Measurements from ENCODE around the gene FAS.

FAS gene

DNA sequence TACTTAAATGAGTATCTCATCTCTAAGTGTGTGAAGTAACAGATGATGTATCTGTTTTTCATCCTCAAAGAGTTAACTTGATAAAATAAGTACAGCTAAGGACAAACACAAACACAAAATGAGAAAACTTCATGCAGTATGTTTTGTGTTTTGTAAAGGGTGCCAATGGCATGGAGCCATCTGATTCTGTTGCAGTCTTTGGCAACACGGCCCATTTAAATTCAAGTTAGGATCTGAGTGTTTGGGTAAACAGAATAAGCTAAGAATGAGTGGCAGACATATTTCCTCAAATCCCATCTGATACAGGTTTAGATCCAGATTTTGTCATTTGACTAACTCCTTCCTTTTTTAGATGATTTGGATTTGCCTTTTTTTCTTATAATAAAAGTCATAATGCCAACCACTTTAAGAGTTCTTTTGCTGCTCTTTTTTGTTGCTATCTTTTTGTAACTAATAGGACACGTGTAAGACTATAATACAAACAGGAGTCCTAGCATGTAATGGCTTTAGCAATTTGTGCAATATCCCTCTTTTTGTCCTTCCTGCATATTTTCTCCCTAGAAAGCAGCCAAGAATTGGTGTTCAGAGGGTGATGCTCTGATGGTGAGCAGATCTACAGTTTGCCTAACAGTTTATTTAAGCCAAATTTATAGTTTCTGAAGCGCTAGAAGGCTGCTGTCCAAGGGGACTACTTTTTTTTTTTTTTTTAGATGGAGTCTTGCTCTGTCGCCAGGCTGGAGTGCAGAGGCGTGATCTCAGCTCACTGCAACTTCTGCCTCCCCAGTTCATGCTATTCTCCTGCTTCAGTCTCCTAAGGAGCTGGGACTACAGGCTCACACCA lies 19.2 kb upstream of the FAS start:
- DNase-seq = no peak

- no peak for DNase-seq
These were observed 16.6 kb upstream of the FAS start for GRCh38 chr10:88974012-88974411.

DNA sequence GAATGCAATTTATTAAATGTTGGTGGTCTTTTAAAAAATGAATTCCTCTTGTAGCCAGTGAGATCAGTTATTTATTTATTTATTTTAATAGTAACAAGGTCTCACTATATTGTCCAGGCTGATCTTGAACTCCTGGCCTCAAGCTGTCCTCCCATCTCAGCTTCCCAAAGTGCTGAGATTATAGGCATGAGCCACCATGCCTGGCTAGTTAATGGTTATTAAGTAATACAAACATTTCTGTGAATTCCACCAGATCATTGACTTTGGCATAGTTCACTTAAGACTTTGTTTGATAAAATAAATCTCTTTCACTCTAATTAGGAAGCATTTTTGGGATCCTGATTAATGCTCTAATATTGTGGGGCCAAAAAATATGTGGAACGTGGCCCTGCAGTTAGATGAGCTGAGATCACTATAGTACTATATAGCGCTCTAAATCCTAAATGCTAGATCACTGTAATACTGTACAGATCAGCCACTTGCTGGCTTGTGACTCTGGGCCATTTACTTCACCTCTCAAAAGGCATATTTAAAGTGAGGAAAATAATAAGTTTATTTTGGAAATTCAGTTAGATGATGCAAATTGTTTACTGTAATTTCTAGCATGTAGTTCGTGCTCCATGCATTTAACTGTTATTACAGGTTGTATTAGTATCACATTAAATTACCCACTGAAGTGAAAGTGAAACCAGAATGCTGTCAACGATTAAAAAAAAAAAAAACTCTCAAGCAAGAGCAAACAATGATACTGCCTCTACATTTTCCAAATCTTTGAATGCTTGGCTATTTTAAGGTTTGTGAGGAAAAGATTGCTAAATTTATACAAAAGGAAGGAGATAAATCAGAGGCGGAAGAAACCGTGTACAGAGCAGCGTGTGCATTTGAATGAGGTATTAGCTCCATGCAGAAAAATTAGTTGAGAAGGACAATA lies 15.9 kb upstream of the FAS start:
- no peak for DNase-seq

DNA sequence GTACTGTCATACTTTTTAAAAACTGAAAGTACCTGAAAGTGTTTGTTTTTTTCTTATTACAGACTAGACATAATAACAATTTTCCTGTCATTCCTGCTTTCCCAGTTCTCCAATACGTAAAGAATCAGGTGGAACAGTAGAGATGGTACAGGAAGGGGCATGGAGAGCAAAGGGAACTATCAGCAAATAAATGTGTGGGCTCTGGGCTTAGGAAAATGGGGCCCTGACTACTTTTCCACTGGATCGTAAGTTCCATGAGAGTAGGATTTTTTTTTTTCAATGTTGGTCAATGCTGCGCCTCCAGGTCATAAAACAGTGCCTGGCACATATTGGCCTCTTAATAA lies 15.2 kb upstream of the FAS start:
- DNase-seq = no peak

DNA sequence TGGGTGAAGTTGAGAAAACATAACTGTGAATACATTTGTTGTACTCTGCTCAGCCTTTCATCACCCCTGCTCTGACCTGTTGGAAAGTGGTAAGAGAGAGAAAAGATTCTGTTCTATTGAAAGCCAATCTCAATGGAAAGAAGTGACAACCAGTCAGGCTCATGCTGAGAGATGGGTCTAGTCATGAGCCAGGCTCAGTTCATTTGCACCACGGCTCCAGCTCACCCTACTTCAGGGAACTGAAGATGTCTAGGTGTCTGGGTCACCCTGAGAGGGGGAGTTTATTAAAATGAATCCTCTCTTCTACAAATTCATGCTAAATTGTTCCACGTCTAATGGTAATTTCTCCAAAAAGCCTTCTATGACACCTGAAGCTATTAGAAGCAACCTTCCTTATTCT lies 12.1 kb upstream of the FAS start:
- no peak for DNase-seq

GRCh38 chr10:88979153-88979562 lies 11.4 kb upstream of the FAS start:
- DNase-seq = no peak

GRCh38 chr10:88979603-88980002 lies 11.0 kb upstream of the FAS start:
- DNase-seq = no peak

DNA sequence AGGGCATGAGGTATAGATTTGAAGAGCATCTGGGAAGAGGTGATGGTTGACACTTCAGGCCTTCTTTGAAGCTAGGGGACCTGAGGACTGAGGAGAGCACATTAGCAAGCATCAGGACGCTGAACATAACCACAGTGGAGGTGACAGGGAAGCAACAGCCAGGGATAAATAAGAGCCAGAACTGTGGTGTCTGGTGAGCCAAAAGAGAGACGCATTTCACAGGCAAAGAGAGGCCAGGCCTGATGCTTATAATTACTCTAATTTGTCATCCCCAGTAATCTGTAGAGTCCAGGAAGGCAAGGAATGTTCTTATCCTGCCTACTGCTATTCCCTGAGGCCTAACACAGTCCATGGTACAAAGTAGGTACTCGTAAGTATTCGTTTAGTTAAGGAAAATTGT lies 10.4 kb upstream of the FAS start:
- DNase-seq = no peak

GRCh38 chr10:88980800-88981199 lies 9.8 kb upstream of the FAS start:
- no peak for DNase-seq

GRCh38 chr10:88981435-88981834 lies 9.2 kb upstream of the FAS start:
- DNase-seq = no peak

DNA sequence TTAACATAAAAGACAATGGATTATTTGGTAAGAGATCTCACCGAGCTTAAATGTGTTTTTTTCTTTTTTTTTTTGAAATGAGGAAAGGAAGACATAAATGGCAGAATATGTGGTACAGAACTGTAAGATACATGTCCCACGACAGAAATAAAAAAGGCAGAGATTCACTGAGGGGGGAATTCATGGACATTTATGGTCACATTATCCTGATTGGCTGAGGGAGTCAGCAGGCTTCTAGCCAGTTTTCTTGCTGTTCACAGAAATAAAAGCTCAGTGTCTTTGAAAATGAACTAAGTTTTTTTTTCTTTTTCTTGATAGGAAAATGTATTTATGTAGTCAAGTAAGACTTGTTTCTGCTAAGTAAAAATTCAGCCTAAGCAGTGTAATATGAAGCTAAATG lies 8.2 kb upstream of the FAS start:
- no peak for DNase-seq

GRCh38 chr10:88983206-88983605 lies 7.4 kb upstream of the FAS start:
- no peak for DNase-seq

GRCh38 chr10:88983939-88984338 lies 6.7 kb upstream of the FAS start:
- no peak for DNase-seq

- DNase-seq = no peak
These were observed 6.1 kb upstream of the FAS start for GRCh38 chr10:88984525-88984924.

- DNase-seq = peak in 1 of 2 donors; percentile 41
These were observed 3.9 kb upstream of the FAS start for GRCh38 chr10:88986549-88987242.

DNA sequence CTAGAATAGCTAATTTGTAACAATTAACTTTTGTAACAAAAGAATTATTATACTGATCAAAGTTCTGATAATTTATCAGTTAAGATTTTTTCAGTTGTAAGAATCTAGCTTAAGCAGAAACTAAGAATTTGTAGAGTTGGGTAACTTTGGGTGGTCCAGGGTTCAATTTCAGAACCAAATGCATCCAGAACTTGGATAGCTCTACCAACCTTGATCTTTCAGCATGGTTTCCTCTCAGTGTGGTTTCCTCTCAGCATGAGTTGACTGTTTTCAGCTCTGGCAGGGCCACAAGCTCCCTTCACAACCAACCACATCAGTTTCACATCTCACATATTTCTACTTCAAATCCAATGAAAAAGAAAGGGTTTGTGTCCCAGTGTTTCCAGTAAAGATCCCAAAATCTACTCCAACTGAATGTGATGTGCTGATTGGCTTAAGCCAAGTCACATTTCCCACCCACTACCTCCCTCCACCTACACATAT lies 3.3 kb upstream of the FAS start:
- no peak for DNase-seq

- no peak for DNase-seq
These were observed 2.8 kb upstream of the FAS start for GRCh38 chr10:88987840-88988239.

GRCh38 chr10:88989423-88989822 lies 1.2 kb upstream of the FAS start:
- no peak for DNase-seq

DNA sequence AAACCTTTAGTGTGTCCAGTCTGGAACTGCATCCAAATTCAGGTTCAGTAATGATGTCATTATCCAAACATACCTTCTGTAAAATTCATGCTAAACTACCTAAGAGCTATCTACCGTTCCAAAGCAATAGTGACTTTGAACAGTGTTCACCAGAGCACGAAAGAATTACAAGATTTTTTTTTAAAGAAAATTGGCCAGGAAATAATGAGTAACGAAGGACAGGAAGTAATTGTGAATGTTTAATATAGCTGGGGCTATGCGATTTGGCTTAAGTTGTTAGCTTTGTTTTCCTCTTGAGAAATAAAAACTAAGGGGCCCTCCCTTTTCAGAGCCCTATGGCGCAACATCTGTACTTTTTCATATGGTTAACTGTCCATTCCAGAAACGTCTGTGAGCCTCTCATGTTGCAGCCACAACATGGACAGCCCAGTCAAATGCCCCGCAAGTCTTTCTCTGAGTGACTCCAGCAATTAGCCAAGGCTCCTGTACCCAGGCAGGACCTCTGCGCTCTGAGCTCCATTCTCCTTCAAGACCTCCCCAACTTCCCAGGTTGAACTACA lies 694 bp upstream of the FAS start:
- DNase-seq = no peak

DNA sequence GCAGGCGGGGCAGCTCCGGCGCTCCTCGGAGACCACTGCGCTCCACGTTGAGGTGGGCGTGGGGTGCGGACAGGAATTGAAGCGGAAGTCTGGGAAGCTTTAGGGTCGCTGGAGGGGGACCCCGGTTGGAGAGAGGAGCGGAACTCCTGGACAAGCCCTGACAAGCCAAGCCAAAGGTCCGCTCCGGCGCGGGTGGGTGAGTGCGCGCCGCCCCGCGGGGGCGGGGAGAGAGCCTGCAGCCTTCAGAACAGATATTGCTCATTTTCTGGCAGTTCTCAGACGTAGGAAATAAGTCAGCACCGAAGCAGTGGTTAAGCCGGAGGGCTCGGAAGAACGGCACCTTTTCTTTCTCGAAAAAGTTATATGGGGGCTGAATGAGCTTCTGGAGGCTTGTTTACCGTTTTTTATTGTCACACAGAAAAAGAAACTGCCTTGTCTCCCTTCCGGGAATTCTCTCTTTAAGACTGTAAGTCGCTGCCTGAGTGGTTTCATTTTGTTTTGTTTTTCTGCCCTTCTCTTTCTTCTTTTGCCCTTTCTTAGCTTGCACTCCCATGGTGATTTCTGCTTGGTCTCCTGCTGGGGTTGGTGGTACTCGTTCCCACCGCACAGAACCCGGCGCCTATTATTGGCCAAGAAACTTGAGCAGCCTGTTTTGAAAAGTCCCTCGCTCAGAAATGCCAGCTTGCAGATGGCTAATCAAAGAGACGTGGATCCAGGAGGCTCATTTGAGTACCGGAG lies 732 bp downstream of the FAS start:
- DNase-seq = peak; percentile 19 to 55

- no peak for DNase-seq
These were observed 1.3 kb downstream of the FAS start for GRCh38 chr10:88991899-88992320.

- DNase-seq = no peak
These were observed 2.4 kb downstream of the FAS start for GRCh38 chr10:88992921-88993524.

All from hippocampal formation (tissue), 2 donors.